ENCODE results near the gene ACVRL1. TPM values are rescaled to one million over a fixed set of nuclear protein-coding genes. Genes with fewer than 3 reads are reported as not detected.

ACVRL1 gene
- total and polyA plus RNA-seq, 9 of the 15 experiments (the other 6 are each of a cell fraction or from before 2014, with no cell fraction given), result 0.07 to 1.4 (median 0.30) TPM

GRCh38 chr12:51910168-51910567 lies 2.9 kb downstream of the ACVRL1 start:
- intact Hi-C loops (cut with micrococcal nuclease) (no loop called here), in situ Hi-C loops (cut with MboI) (no loop called here)
- CTCF ChIA-PET (ENCODE audit: low intra/inter-chr PET ratio), result no interaction called here
- ATAC-seq, result no peak
- Histone ChIP-seq H3K27me3 (ENCODE audit: control insufficient read depth in 2 of 2, insufficient read depth in 2 of 2, low read length in 2 of 2) (no peaks in the 10 kb centered on the region), H3K9ac (ENCODE audit: insufficient read depth in 1 of 2, low read depth in 2 of 2, low read length in 2 of 2) (peak overlapping the region in 1 of 2 experiments; percentile 48; a peak in 1 of 4 replicates), H3K27ac (ENCODE audit: extremely low read depth, low read depth, low read length) (no peak overlapping the region), H2AFZ (ENCODE audit: low read depth, low read length) (no peak overlapping the region; the same call in 1 of the 2 replicates), H3K9me1 (ENCODE audit: control insufficient read depth, insufficient read depth, low read length) (no peaks in the 10 kb centered on the region), H3K4me1 (replicated peaks in 1 of 2; ENCODE audit: control insufficient read depth in 2 of 2, insufficient read depth in 2 of 2, low read length in 2 of 2) (peaks cover 51 to 69% of the 10 kb centered on the region in 2 experiments), H3K4me3 (no peak overlapping the region), H3K79me2 (ENCODE audit: control insufficient read depth, insufficient read depth, low read length) (no peaks in the 10 kb centered on the region), H4K20me1 (replicated peaks; ENCODE audit: control insufficient read depth, insufficient read depth, low read length) (no peaks in the 10 kb centered on the region), H3K4me2 (ENCODE audit: insufficient read depth, low read length) (no peak overlapping the region), H3K36me3 (ENCODE audit: control insufficient read depth, insufficient read depth, low read length) (no peaks in the 10 kb centered on the region), H3K9me3 (replicated peaks; ENCODE audit: control insufficient read depth, insufficient read depth, low read depth, low read length) (no peaks in the 10 kb centered on the region)
- BruUV-seq (replicated peaks), result no TSS peak
- POLR2A ChIA-PET, result no interaction called here
- WGBS (ENCODE audit: insufficient coverage, low coverage, missing lambda C conversion rate), result 54% methylated on average over 6 of the region's 6 CpGs
- FAIRE-seq, result no peak
- no peak for DNase-seq (ENCODE audit: extremely low read depth in 1 of 4, low spot score in 3 of 4)
- TF ChIP-seq CHAMP1 (IDR thresholded peaks at IDR 0.05) (no peak), IFI16 (CRISPR knock-in tag; IDR thresholded peaks at IDR 0.05) (no peak), MCM2 (IDR thresholded peaks at IDR 0.05; ENCODE audit: low read depth) (no peak), NFYB (IDR thresholded peaks at IDR 0.05; ENCODE audit: extremely low read depth, insufficient read length) (no peak), SAFB2 (IDR thresholded peaks at IDR 0.05; ENCODE audit: borderline replicate concordance, low read depth, low read length, severe bottlenecking) (no peak), SMAD1 (IDR thresholded peaks at IDR 0.05; ENCODE audit: low read depth, low read length, partially characterized antibody) (no peak), ZNF318 (IDR thresholded peaks at IDR 0.05; ENCODE audit: borderline replicate concordance in 1 of 2, low read depth in 1 of 2) (no peak), NCOA4 (IDR thresholded peaks at IDR 0.05; ENCODE audit: partially characterized antibody) (no peak)
- TF ChIP-seq, protein P1, sequence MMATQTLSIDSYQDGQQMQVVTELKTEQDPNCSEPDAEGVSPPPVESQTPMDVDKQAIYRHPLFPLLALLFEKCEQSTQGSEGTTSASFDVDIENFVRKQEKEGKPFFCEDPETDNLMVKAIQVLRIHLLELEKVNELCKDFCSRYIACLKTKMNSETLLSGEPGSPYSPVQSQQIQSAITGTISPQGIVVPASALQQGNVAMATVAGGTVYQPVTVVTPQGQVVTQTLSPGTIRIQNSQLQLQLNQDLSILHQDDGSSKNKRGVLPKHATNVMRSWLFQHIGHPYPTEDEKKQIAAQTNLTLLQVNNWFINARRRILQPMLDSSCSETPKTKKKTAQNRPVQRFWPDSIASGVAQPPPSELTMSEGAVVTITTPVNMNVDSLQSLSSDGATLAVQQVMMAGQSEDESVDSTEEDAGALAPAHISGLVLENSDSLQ (IDR thresholded peaks at IDR 0.05), result no peak
